ENCODE results near the gene SLC30A7. TPM values are rescaled to one million over a fixed set of nuclear protein-coding genes. Genes with fewer than 3 reads are reported as not detected.

The SLC30A7 gene
- total RNA-seq, 2 donors from 2014 or later: 8.1 to 9.0 TPM

DNA sequence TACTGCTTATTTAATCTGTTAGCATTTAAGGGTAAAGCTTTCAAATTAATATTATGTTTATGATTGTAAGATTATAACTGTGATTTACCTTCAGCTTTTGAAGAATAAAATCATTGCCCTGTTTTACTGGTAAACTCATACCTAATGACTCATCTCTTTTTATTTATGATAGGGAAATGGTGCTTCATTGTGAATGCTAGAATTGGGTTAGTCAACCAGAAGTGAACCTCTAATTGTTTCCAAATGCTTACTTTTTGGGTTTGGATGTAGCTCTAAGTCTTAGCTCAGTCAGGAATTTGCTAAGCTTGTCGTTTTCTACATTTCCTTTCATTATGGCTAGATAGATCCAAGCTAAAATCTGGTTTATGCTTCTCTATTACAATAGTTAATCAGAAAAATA, 59.4 kb downstream of the SLC30A7 start:
- H3K27me3 ChIP-seq: no peaks in the 10 kb centered on the region
- no peak overlapping the region for H3K27ac ChIP-seq
- no peak overlapping the region for H3K4me3 ChIP-seq
- no peak for DNase-seq (ENCODE audit: low spot score)
- H3K36me3 ChIP-seq: peaks cover 11% of the 10 kb centered on the region
- H3K9me3 ChIP-seq: no peaks in the 10 kb centered on the region
- no peaks in the 10 kb centered on the region for H3K4me1 ChIP-seq
- TF ChIP-seq, protein P1, sequence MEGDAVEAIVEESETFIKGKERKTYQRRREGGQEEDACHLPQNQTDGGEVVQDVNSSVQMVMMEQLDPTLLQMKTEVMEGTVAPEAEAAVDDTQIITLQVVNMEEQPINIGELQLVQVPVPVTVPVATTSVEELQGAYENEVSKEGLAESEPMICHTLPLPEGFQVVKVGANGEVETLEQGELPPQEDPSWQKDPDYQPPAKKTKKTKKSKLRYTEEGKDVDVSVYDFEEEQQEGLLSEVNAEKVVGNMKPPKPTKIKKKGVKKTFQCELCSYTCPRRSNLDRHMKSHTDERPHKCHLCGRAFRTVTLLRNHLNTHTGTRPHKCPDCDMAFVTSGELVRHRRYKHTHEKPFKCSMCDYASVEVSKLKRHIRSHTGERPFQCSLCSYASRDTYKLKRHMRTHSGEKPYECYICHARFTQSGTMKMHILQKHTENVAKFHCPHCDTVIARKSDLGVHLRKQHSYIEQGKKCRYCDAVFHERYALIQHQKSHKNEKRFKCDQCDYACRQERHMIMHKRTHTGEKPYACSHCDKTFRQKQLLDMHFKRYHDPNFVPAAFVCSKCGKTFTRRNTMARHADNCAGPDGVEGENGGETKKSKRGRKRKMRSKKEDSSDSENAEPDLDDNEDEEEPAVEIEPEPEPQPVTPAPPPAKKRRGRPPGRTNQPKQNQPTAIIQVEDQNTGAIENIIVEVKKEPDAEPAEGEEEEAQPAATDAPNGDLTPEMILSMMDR (IDR thresholded peaks at IDR 0.05): no peak

DNA sequence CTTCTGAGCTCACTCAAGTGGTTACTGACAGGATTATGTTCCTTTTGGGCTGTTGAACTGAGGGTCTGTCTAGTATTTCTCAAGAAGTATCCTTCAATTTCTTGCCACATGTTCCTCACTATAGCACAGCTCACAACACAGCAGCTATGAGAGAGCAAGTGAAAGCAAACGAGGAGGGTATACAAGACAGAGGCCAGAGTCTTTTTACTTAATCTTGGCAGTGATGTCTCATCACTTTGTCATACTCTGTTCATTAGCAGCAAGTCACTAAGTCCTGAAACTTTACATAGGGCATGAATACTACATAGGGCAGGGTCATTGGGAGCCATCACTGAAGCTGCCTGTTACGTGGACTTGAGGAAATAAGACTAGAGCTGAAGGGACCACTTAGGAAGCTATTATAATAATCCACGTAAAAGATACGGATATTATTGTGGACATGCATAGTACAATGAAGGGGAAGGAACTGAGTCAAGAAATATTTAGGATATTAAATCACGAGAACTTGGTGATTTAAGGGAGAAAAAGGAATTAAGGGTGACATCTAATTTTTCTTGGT, 63.7 kb downstream of the SLC30A7 start:
- no peak for DNase-seq (ENCODE audit: low spot score)
- Histone ChIP-seq H3K36me3 (no peaks in the 10 kb centered on the region), H3K4me3 (no peak overlapping the region), H3K27me3 (no peaks in the 10 kb centered on the region), H3K4me1 (no peaks in the 10 kb centered on the region), H3K27ac (no peak overlapping the region), H3K9me3 (no peaks in the 10 kb centered on the region)
- TF ChIP-seq, protein P1 (IDR thresholded peaks at IDR 0.05): no peak

DNA sequence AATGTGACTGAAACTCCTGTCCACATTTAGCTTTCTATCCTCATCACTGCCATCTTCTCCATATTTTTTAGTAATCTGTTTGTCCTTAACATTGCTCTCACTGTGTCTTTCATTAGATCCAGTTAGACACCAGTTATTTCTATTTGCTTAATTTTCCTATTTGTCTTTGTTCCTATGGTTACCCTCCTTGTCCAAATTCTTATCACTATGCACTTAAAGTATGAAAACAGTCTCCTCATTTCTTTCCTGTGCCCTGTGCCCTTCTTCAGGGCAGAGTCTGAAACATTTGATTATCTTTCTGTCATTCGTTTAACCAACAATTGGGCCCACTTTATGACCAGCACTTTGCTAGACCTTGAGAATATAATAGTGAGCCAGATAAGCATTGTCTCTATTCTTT, 64.2 kb downstream of the SLC30A7 start:
- no peak overlapping the region for H3K4me3 ChIP-seq

DNA sequence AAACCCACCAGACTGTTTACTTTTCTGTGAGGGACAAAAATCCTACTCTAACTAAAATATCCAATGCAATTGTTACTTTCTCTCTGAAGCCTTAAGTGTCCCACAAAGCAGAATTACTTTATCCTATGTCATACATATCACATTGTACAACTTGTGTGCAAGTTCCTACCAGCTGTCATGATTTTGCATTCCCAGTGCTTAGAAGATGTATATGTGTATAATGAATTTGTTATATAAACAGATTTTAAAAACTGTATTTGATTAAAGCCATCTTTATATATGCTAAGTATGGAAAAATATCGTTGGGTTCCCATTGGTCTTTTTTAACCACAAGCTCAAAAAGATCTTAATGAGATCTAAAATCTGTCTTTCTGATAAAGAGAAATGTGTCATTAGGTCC, 72.7 kb downstream of the SLC30A7 start:
- Histone ChIP-seq H3K9me3 (no peaks in the 10 kb centered on the region), H3K27me3 (no peaks in the 10 kb centered on the region), H3K4me1 (no peaks in the 10 kb centered on the region), H3K36me3 (peaks cover 22% of the 10 kb centered on the region), H3K27ac (no peak overlapping the region), H3K4me3 (no peak overlapping the region)
- no peak for DNase-seq (ENCODE audit: low spot score)
- TF ChIP-seq, protein P1 (IDR thresholded peaks at IDR 0.05): no peak

More for the DNA sequence above, 64.2 kb downstream of the SLC30A7 start:
- TF ChIP-seq, protein P1 (IDR thresholded peaks at IDR 0.05): no peak
- Histone ChIP-seq H3K27me3 (no peaks in the 10 kb centered on the region), H3K27ac (no peak overlapping the region), H3K4me1 (no peaks in the 10 kb centered on the region), H3K36me3 (no peaks in the 10 kb centered on the region), H3K9me3 (no peaks in the 10 kb centered on the region)
- DNase-seq (ENCODE audit: low spot score): no peak

DNA sequence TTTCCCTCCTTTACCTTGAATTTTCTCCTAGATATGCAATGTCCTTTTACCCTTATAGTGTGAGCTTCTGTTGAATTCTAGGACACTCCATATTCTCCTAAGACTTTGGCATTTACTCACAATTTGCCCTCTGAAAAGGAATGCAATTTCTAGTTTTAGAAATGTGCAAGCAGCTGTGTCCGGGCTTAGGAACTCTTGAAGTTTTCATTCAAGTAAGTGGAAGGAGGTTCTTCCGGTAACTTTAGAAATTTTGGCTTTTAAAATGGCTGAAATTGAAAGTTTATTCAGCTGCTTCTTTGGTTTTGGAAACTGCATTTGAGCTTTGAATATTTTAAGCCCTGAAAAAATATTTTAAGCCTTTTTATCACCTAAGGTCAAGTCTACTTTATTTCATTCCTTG, 73.4 kb downstream of the SLC30A7 start:
- Histone ChIP-seq H3K4me3 (no peak overlapping the region), H3K36me3 (peaks cover 22% of the 10 kb centered on the region), H3K27me3 (no peaks in the 10 kb centered on the region), H3K4me1 (no peaks in the 10 kb centered on the region), H3K9me3 (no peaks in the 10 kb centered on the region), H3K27ac (no peak overlapping the region)
- TF ChIP-seq, protein P1 (IDR thresholded peaks at IDR 0.05): no peak
- no peak for DNase-seq (ENCODE audit: low spot score)

DNA sequence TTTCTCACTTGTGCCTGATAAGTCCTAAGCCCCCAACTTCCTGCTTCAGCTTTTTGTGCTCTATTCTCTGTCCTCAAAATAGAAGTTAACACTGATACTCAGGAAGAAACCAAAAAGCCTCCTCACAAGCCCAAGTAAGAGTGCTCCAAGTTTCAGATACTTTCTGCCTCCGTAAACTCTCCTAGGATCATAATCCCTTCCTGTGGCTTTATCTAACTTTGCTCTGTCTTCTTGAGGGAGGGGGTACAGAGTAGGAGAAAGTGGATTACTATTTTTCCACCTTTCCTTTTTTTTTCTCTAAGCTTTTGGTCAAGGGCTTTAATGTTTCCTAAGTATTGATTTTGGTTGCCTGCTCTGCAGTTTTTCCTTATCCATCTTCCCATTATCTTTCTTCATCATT, 75.1 kb downstream of the SLC30A7 start:
- peaks cover 28% of the 10 kb centered on the region for H3K36me3 ChIP-seq
- DNase-seq (ENCODE audit: low spot score): no peak
- no peaks in the 10 kb centered on the region for H3K4me1 ChIP-seq
- no peak overlapping the region for H3K4me3 ChIP-seq
- no peaks in the 10 kb centered on the region for H3K27me3 ChIP-seq
- H3K9me3 ChIP-seq: no peaks in the 10 kb centered on the region
- no peak overlapping the region for H3K27ac ChIP-seq
- TF ChIP-seq, protein P1 (IDR thresholded peaks at IDR 0.05): no peak
